Inferior parietal cortex (tissue), 1 donor: ENCODE results near the gene NAA16.

Experiments
- DNase-seq: peaks from one replicate; pipeline ENCODE4 v3.0.0-alpha.2; 2016; ENCODE audit errors: extremely low spot score

NAA16 gene

GRCh38 chr13:41304551-41304950 is 6.5 kb upstream of the NAA16 start:
- no peak for DNase-seq

GRCh38 chr13:41306271-41307145 is 4.6 kb upstream of the NAA16 start:
- DNase-seq = no peak

GRCh38 chr13:41307884-41308640 is 3.0 kb upstream of the NAA16 start:
- DNase-seq = no peak

- peak; percentile 44 for DNase-seq
Measured at GRCh38 chr13:41311406-41312175, 524 bp downstream of the NAA16 start.

GRCh38 chr13:41312176-41312500 is 1.1 kb downstream of the NAA16 start:
- no peak for DNase-seq

GRCh38 chr13:41313117-41313516 is 2.0 kb downstream of the NAA16 start:
- DNase-seq = no peak

GRCh38 chr13:41313659-41314197 is 2.7 kb downstream of the NAA16 start:
- no peak for DNase-seq

- no peak for DNase-seq
Measured at GRCh38 chr13:41315443-41316047, 4.5 kb downstream of the NAA16 start.

- DNase-seq = no peak
Measured at GRCh38 chr13:41317243-41317642, 6.2 kb downstream of the NAA16 start.

- no peak for DNase-seq
Measured at GRCh38 chr13:41325752-41326151, 14.7 kb downstream of the NAA16 start.

GRCh38 chr13:41326661-41327060 is 15.6 kb downstream of the NAA16 start:
- DNase-seq = no peak

- DNase-seq = no peak
Measured at GRCh38 chr13:41327994-41328790, 17.1 kb downstream of the NAA16 start.

- no peak for DNase-seq
Measured at GRCh38 chr13:41332829-41333228, 21.8 kb downstream of the NAA16 start.

- DNase-seq = no peak
Measured at GRCh38 chr13:41334810-41335209, 23.7 kb downstream of the NAA16 start.

GRCh38 chr13:41344358-41344757 is 33.3 kb downstream of the NAA16 start:
- DNase-seq = no peak

- no peak for DNase-seq
Measured at GRCh38 chr13:41345165-41345913, 34.3 kb downstream of the NAA16 start.

- no peak for DNase-seq
Measured at GRCh38 chr13:41345914-41346589, 35.0 kb downstream of the NAA16 start.

- peak; percentile 82 for DNase-seq
Measured at GRCh38 chr13:41352935-41353840, 42.1 kb downstream of the NAA16 start.
